Karpas-422 (cell line): ENCODE measurements around the gene ZNF627. TPM values are rescaled to one million over a fixed set of nuclear protein-coding genes. Genes with fewer than 3 reads are reported as not detected.

Experiments used
- DNase-seq: peaks from one replicate; pipeline ENCODE4 v3.0.0-alpha.2; 2015
- H2AFZ ChIP-seq: fragments of 200-600 bp; sonication (generic); 2 replicates; pipeline ENCODE4 v1.6.1; 2014; ENCODE audit warnings: antibody characterized with exemption, low read length, mixed read lengths
- H3K27ac ChIP-seq: fragments of 200-600 bp; sonication (generic); 2 replicates; pipeline ENCODE4 v1.5.1; 2014; ENCODE audit warnings: mild to moderate bottlenecking, low read length, moderate library complexity
- H3K27me3 ChIP-seq: fragments of 200-600 bp; sonication (generic); 2 replicates; pipeline ENCODE4 v1.6.1; 2014; ENCODE audit warnings: low read length, mixed read lengths
- H3K36me3 ChIP-seq: fragments of 200-600 bp; sonication (generic); 2 replicates; pipeline ENCODE4 v1.6.1; 2014; ENCODE audit warnings: low read length, mixed read lengths; ENCODE audit not compliant: insufficient read depth
- H3K4me1 ChIP-seq: fragments of 200-600 bp; sonication (generic); 2 replicates; pipeline ENCODE4 v1.6.1; 2014; ENCODE audit warnings: mild to moderate bottlenecking, low read length, mixed read lengths
- H3K4me2 ChIP-seq: fragments of 200-600 bp; sonication (generic); 2 replicates; pipeline ENCODE4 v1.6.1; 2014; ENCODE audit warnings: low read length, low read depth, mild to moderate bottlenecking; ENCODE audit not compliant: poor library complexity, severe bottlenecking
- H3K4me3 ChIP-seq: fragments of 200-600 bp; sonication (generic); 2 replicates; pipeline ENCODE4 v1.5.1; 2014; ENCODE audit warnings: mild to moderate bottlenecking, antibody characterized with exemption, low read length, mixed read lengths
- H3K79me2 ChIP-seq: fragments of 200-600 bp; sonication (generic); 2 replicates; pipeline ENCODE4 v1.6.1; 2014; ENCODE audit warnings: mild to moderate bottlenecking, low read length, mixed read lengths
- H3K9ac ChIP-seq: fragments of 200-600 bp; sonication (generic); 2 replicates; pipeline ENCODE4 v1.6.0; 2014; ENCODE audit warnings: low read length
- H3K9me2 ChIP-seq: fragments of 200-600 bp; sonication (generic), shearing (Covaris generic); replicated peaks from 2 replicates; pipeline ENCODE4 v1.6.0; 2014; ENCODE audit warnings: mild to moderate bottlenecking, low read length, moderate library complexity; ENCODE audit not compliant: insufficient read depth
- H3K9me3 ChIP-seq: fragments of 300-700, 200-600 bp; sonication (generic); 2 replicates; pipeline ENCODE4 v1.6.1; 2014; ENCODE audit warnings: low read length, mixed read lengths
- H4K20me1 ChIP-seq: fragments of 200-600 bp; sonication (generic); 2 replicates; pipeline ENCODE4 v1.6.1; 2014; ENCODE audit warnings: mild to moderate bottlenecking, antibody characterized with exemption, low read length, low read depth; ENCODE audit not compliant: insufficient read depth
- total RNA-seq: library from RNA; depleted of rRNA; stranded (reverse); fragments of >200 nt; shearing (Covaris generic); gene quantifications from 2 replicates; pipeline ENCODE4 v1.2.3, GENCODE V29; 2014; ENCODE audit warnings: low replicate concordance

Gene ZNF627
- total RNA-seq, 1 experiment from 2014 or later: 27.7 TPM

DNA sequence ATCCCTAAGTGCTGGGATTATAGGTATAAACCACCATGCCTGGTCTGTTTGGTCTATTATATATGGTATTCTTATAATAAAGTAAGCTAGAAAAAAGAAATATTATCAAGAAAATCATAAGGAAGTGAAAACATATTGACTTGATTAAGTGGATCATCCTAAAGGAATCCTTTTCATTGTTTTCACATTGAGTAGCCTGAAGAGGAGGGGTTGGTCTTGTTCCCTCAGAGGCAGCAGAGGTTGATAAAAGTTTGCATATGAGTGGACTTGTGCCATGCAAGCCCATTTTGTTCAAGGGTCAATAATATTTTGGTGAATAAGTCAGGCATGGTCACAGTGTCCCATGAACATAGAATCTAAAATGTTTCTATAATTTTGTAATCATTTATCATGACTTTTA, 52.7 kb downstream of the ZNF627 start:
- Histone ChIP-seq H3K9ac (no peak overlapping the region), H2AFZ (no peak overlapping the region), H3K36me3 (no peaks in the 10 kb centered on the region; the same call in 1 of the 2 replicates), H4K20me1 (no peaks in the 10 kb centered on the region), H3K9me2 (no peaks in the 10 kb centered on the region), H3K4me3 (no peak overlapping the region), H3K9me3 (peaks cover 16% of the 10 kb centered on the region), H3K4me1 (no peaks in the 10 kb centered on the region), H3K79me2 (no peaks in the 10 kb centered on the region), H3K27ac (no peak overlapping the region), H3K27me3 (no peaks in the 10 kb centered on the region), H3K4me2 (no peak overlapping the region)
- DNase-seq: no peak

DNA sequence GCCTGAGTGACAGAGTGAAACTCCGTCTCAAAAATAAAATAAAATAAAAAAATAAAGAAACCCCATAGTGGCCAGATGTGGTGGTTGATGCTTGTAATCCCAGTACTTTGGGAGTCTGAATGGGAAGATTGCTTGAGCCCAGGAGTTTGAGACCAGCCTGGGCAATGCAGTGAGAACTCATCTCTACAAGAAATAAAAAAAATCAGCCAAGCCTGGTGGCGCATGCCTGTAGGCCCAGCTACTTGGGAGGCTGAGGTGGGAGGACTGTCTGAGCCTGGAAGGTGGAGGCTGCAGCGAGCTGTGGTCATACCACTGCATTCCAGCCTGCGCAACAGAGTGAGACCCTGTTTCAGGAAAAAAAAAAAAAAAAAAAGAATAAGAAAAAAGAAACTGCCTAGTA, 53.8 kb downstream of the ZNF627 start:
- no peaks in the 10 kb centered on the region for H3K27me3 ChIP-seq
- no peak overlapping the region for H3K4me3 ChIP-seq
- no peaks in the 10 kb centered on the region for H3K4me1 ChIP-seq
- peaks cover 16% of the 10 kb centered on the region for H3K9me3 ChIP-seq
- H3K4me2 ChIP-seq: no peak overlapping the region
- H3K27ac ChIP-seq: no peak overlapping the region
- no peaks in the 10 kb centered on the region for H3K79me2 ChIP-seq
- H2AFZ ChIP-seq: no peak overlapping the region
- H3K9ac ChIP-seq: no peak overlapping the region
- no peak for DNase-seq
- H3K9me2 ChIP-seq: no peaks in the 10 kb centered on the region
- H3K36me3 ChIP-seq: no peaks in the 10 kb centered on the region; the same call in 1 of the 2 replicates
- H4K20me1 ChIP-seq: no peaks in the 10 kb centered on the region

DNA sequence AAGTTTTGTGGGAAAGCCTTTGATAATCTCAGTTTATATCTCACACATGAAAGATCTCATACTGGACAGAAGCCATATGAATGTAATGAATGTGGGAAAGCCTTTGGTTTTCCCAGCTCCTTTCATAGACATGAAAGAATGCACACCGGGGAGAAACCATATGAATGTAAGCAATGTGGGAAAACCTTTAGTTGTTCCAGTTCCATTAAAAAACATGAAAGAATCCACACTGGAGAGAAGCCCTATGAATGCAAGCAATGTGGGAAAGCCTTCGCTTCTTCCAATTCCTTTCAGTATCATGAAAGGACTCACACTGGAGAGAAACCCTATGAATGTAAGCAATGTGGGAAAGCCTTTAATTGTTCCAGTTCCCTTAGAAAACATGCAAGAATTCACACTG, 54.8 kb downstream of the ZNF627 start:
- Histone ChIP-seq H3K79me2 (no peaks in the 10 kb centered on the region), H3K4me1 (no peaks in the 10 kb centered on the region), H3K9me2 (no peaks in the 10 kb centered on the region), H3K4me2 (no peak overlapping the region), H3K27me3 (no peaks in the 10 kb centered on the region), H3K9me3 (peaks cover 16% of the 10 kb centered on the region), H3K9ac (no peak overlapping the region), H2AFZ (no peak overlapping the region), H3K36me3 (no peaks in the 10 kb centered on the region; the same call in 1 of the 2 replicates), H4K20me1 (no peaks in the 10 kb centered on the region), H3K27ac (no peak overlapping the region), H3K4me3 (no peak overlapping the region)
- no peak for DNase-seq

DNA sequence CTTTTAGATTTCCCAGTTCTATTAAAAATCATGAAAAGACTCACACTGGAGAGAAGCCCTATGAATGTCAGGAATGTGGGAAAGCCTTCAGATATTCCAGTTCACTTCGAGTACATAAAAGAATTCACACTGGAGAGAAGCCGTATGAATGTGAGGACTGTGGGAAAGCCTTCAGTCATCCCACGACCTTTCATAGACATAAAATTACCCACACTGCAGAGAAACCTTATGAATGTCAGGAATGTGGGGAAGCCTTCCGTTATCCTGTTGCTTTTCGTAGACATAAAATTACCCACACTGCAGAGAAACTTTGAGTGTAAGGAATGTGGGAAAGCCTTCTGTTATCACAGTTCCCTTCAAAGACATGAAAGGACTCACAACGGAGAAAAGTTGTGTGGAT, 55.2 kb downstream of the ZNF627 start:
- Histone ChIP-seq H3K27ac (no peak overlapping the region), H3K4me1 (no peaks in the 10 kb centered on the region), H3K9me3 (peaks cover 16% of the 10 kb centered on the region), H4K20me1 (no peaks in the 10 kb centered on the region), H3K9me2 (no peaks in the 10 kb centered on the region), H3K27me3 (no peaks in the 10 kb centered on the region), H3K4me2 (no peak overlapping the region), H3K4me3 (no peak overlapping the region), H3K79me2 (no peaks in the 10 kb centered on the region), H2AFZ (no peak overlapping the region), H3K9ac (no peak overlapping the region), H3K36me3 (no peaks in the 10 kb centered on the region; the same call in 1 of the 2 replicates)
- DNase-seq: no peak

GRCh38 chr19:11656535-11656934, 59.3 kb downstream of the ZNF627 start:
- Histone ChIP-seq H3K79me2 (no peaks in the 10 kb centered on the region), H3K4me2 (no peak overlapping the region), H3K9ac (no peak overlapping the region), H2AFZ (no peak overlapping the region), H3K4me3 (no peak overlapping the region), H3K9me3 (peaks cover 16% of the 10 kb centered on the region), H3K9me2 (no peaks in the 10 kb centered on the region), H3K27me3 (no peaks in the 10 kb centered on the region), H3K4me1 (no peaks in the 10 kb centered on the region), H3K36me3 (no peaks in the 10 kb centered on the region; the same call in 1 of the 2 replicates), H3K27ac (no peak overlapping the region), H4K20me1 (no peaks in the 10 kb centered on the region)
- DNase-seq: no peak

GRCh38 chr19:11657307-11657706, 60.0 kb downstream of the ZNF627 start:
- Histone ChIP-seq H3K9me2 (no peaks in the 10 kb centered on the region), H3K36me3 (no peaks in the 10 kb centered on the region), H4K20me1 (no peaks in the 10 kb centered on the region), H2AFZ (no peak overlapping the region), H3K9ac (no peak overlapping the region), H3K4me1 (no peaks in the 10 kb centered on the region), H3K27ac (no peak overlapping the region), H3K79me2 (no peaks in the 10 kb centered on the region), H3K4me3 (no peak overlapping the region), H3K4me2 (no peak overlapping the region), H3K9me3 (peaks cover 8% of the 10 kb centered on the region), H3K27me3 (no peaks in the 10 kb centered on the region)
- DNase-seq: no peak

GRCh38 chr19:11658970-11659369, 61.7 kb downstream of the ZNF627 start:
- Histone ChIP-seq H3K79me2 (no peaks in the 10 kb centered on the region), H3K4me1 (no peaks in the 10 kb centered on the region), H3K9ac (no peak overlapping the region), H3K4me3 (no peak overlapping the region), H2AFZ (no peak overlapping the region), H3K27ac (no peak overlapping the region), H3K4me2 (no peak overlapping the region), H4K20me1 (no peaks in the 10 kb centered on the region), H3K27me3 (no peaks in the 10 kb centered on the region), H3K9me3 (no peaks in the 10 kb centered on the region), H3K9me2 (no peaks in the 10 kb centered on the region), H3K36me3 (no peaks in the 10 kb centered on the region)
- no peak for DNase-seq

DNA sequence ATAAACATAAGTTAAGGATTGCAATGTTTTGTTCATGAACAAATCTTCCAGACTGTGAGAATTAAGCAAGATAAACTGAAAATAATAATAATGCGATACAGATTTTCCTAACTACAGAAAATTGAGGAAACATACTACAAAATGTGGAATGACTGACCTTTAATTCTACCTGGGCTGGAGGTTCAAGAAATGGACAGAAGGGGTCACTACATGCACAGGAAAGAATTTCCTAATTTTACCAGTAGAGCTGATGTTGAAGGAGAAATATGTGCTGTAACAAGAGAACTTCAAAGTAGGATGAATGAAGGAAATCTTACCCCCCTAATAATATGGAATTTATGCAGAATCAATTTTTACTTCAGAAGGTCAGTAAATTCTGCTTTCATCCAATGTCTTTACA, 62.3 kb downstream of the ZNF627 start:
- Histone ChIP-seq H3K9me3 (no peaks in the 10 kb centered on the region), H3K27ac (no peak overlapping the region), H3K9ac (no peak overlapping the region), H3K4me2 (no peak overlapping the region), H3K79me2 (no peaks in the 10 kb centered on the region), H3K4me3 (no peak overlapping the region), H3K36me3 (no peaks in the 10 kb centered on the region), H2AFZ (no peak overlapping the region), H3K27me3 (no peaks in the 10 kb centered on the region), H3K4me1 (no peaks in the 10 kb centered on the region), H3K9me2 (no peaks in the 10 kb centered on the region), H4K20me1 (no peaks in the 10 kb centered on the region)
- peak; percentile 74 for DNase-seq

DNA sequence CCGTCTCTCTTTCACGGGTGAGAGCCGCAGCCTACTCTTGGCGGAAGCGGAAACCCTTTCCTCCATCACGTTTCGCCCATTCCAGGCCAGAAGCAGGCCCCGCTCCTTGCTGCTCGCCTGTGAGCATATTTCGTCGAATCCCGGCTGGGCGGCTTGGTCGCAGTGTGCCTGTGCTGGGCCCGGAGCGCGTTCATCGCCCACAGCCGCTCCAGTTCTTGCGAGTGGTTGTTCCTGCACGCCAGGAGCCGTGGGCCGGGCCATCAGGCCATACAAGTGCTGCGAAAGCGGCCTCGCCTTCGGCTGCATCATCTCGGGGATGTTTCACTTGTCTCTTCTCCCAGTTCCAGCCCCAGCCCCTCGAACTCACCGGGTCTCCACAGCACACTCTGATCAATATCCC, 65.0 kb downstream of the ZNF627 start:
- no peaks in the 10 kb centered on the region for H3K79me2 ChIP-seq
- H3K27ac ChIP-seq: no peak overlapping the region
- no peaks in the 10 kb centered on the region for H3K27me3 ChIP-seq
- no peaks in the 10 kb centered on the region for H3K4me1 ChIP-seq
- no peak overlapping the region for H2AFZ ChIP-seq
- H3K36me3 ChIP-seq: no peaks in the 10 kb centered on the region
- no peaks in the 10 kb centered on the region for H3K9me2 ChIP-seq
- no peak for DNase-seq
- H3K4me3 ChIP-seq: no peak overlapping the region
- H3K9me3 ChIP-seq: no peaks in the 10 kb centered on the region
- no peak overlapping the region for H3K4me2 ChIP-seq
- H3K9ac ChIP-seq: no peak overlapping the region
- H4K20me1 ChIP-seq: no peaks in the 10 kb centered on the region
